ENCODE results near the gene ADORA2A. TPM values are rescaled to one million over a fixed set of nuclear protein-coding genes. Genes with fewer than 3 reads are reported as not detected.

The ADORA2A gene
- total RNA-seq, 1 experiment from 2014 or later, result 7.6 TPM

DNA sequence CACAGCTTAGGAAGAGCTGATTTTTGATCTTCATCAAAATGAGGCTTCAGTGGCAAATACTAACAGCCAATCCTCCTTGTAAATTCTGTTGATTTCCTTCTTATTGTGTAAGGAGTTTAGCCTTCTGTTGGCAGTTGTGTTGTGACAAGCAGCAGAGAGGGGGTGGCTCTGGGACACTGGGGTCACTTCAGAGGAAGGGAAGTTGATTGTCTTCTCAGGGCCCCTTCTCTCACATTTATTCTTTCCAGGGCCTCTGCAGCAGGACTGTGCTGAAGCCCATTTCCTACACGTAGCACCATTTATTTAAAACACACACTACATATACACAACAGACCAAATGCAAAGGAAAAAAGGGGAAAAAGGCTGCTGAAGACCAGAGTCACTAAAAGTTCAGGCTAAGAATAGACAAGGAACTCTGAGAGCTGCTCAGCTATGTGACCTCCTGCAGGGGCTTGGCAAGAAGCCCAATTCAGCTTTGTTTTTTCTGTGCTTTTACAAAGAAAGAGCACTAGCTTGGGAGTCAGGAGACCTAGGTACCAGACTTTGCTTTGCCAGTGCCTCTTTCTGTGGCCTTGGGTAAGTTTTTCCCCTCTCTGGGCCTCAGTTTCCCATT lies 39.4 kb downstream of the ADORA2A start:
- Mint-ChIP-seq H3K9me3 (no peaks in the 10 kb centered on the region), H3K27me3 (ENCODE audit: low read depth) (no peaks in the 10 kb centered on the region), H3K4me3 (no peak overlapping the region), H3K36me3 (no peaks in the 10 kb centered on the region), H3K27ac (no peak overlapping the region), H3K4me1 (peaks cover 13% of the 10 kb centered on the region)
- CTCF ChIA-PET, result interaction anchor here (1.0 to 2.3 kb wide), 4 partner anchors 36 to 56 kb away, joined by 3 to 9 read pairs (median 4); no protein-coding TSS in a partner anchor
- ATAC-seq, result peak; percentile 41
- TF ChIP-seq RORB (CRISPR knock-in tag; IDR thresholded peaks at IDR 0.05), result no peak
- no peak for TF ChIP-seq JUN (CRISPR knock-in tag; IDR thresholded peaks at IDR 0.05)
- no peak for TF ChIP-seq SOX15 (CRISPR knock-in tag; IDR thresholded peaks at IDR 0.05)
- TF ChIP-seq ZNF416 (CRISPR knock-in tag; IDR thresholded peaks at IDR 0.05), result no peak
- no peak for DNase-seq (ENCODE audit: low spot score)
- POLR2A ChIA-PET, result interaction anchor here (0.6 kb wide), 1 partner anchor 324 kb away, joined by 3 read pairs; no protein-coding TSS in a partner anchor

DNA sequence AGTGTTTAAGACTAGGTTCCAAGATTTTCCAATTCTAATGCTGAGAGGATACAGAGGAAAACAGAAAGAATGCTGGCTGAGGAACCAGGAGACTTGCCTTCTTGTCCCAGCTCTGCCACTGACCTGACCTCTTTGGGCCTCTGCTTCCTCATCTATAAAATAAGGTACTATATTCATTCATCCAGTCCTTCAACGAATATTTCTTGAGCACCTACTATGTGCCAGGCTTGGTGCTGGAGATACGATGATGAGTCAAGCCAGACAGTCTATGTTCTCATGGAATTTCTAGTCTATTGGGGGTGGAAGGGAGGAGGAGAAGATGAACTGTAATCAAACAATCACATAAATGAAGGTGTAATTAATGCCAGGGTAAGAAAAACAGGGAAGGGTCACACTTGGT lies 39.9 kb downstream of the ADORA2A start:
- Mint-ChIP-seq H3K9me3 (no peaks in the 10 kb centered on the region), H3K27ac (peak overlapping the region; percentile 14; the same call in 1 of the 2 replicates), H3K27me3 (ENCODE audit: low read depth) (no peaks in the 10 kb centered on the region), H3K4me3 (no peak overlapping the region), H3K36me3 (no peaks in the 10 kb centered on the region), H3K4me1 (peaks cover 13% of the 10 kb centered on the region)
- ChIA-PET CTCF (interaction anchor here (1.0 to 2.3 kb wide), 2 partner anchors 36 to 46 kb away, joined by 5 to 9 read pairs; no protein-coding TSS in a partner anchor), POLR2A (interaction anchor here (0.6 kb wide), 1 partner anchor 323 kb away, joined by 3 read pairs; no protein-coding TSS in a partner anchor)
- TF ChIP-seq, protein P1, sequence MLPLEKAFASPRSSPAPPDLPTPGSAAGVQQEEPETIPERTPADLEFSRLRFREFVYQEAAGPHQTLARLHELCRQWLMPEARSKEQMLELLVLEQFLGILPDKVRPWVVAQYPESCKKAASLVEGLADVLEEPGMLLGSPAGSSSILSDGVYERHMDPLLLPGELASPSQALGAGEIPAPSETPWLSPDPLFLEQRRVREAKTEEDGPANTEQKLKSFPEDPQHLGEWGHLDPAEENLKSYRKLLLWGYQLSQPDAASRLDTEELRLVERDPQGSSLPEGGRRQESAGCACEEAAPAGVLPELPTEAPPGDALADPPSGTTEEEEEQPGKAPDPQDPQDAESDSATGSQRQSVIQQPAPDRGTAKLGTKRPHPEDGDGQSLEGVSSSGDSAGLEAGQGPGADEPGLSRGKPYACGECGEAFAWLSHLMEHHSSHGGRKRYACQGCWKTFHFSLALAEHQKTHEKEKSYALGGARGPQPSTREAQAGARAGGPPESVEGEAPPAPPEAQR (CRISPR knock-in tag; IDR thresholded peaks at IDR 0.05), result no peak
- TF ChIP-seq NR3C1 (CRISPR knock-in tag; conservative IDR thresholded peaks at IDR 0.05; ENCODE audit: low read depth) (no peak), NFE2L1 (CRISPR knock-in tag; IDR thresholded peaks at IDR 0.05) (no peak), ZNF671 (CRISPR knock-in tag; IDR thresholded peaks at IDR 0.05) (no peak), CBFB (CRISPR knock-in tag; IDR thresholded peaks at IDR 0.05; ENCODE audit: low read depth) (no peak), ETV6 (CRISPR knock-in tag; IDR thresholded peaks at IDR 0.05) (no peak)
- TF ChIP-seq, protein P2, sequence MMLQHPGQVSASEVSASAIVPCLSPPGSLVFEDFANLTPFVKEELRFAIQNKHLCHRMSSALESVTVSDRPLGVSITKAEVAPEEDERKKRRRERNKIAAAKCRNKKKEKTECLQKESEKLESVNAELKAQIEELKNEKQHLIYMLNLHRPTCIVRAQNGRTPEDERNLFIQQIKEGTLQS (CRISPR knock-in tag; conservative IDR thresholded peaks at IDR 0.05), result no peak
- TF ChIP-seq, protein P3, sequence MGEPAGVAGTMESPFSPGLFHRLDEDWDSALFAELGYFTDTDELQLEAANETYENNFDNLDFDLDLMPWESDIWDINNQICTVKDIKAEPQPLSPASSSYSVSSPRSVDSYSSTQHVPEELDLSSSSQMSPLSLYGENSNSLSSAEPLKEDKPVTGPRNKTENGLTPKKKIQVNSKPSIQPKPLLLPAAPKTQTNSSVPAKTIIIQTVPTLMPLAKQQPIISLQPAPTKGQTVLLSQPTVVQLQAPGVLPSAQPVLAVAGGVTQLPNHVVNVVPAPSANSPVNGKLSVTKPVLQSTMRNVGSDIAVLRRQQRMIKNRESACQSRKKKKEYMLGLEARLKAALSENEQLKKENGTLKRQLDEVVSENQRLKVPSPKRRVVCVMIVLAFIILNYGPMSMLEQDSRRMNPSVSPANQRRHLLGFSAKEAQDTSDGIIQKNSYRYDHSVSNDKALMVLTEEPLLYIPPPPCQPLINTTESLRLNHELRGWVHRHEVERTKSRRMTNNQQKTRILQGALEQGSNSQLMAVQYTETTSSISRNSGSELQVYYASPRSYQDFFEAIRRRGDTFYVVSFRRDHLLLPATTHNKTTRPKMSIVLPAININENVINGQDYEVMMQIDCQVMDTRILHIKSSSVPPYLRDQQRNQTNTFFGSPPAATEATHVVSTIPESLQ (CRISPR knock-in tag; IDR thresholded peaks at IDR 0.05), result no peak
- TF ChIP-seq, protein P4, sequence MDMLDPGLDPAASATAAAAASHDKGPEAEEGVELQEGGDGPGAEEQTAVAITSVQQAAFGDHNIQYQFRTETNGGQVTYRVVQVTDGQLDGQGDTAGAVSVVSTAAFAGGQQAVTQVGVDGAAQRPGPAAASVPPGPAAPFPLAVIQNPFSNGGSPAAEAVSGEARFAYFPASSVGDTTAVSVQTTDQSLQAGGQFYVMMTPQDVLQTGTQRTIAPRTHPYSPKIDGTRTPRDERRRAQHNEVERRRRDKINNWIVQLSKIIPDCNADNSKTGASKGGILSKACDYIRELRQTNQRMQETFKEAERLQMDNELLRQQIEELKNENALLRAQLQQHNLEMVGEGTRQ (CRISPR knock-in tag; IDR thresholded peaks at IDR 0.05), result no peak
- TF ChIP-seq, protein P5, sequence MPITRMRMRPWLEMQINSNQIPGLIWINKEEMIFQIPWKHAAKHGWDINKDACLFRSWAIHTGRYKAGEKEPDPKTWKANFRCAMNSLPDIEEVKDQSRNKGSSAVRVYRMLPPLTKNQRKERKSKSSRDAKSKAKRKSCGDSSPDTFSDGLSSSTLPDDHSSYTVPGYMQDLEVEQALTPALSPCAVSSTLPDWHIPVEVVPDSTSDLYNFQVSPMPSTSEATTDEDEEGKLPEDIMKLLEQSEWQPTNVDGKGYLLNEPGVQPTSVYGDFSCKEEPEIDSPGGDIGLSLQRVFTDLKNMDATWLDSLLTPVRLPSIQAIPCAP (CRISPR knock-in tag; IDR thresholded peaks at IDR 0.05), result no peak
- ATAC-seq (no peak), DNase-seq (ENCODE audit: low spot score) (no peak)

DNA sequence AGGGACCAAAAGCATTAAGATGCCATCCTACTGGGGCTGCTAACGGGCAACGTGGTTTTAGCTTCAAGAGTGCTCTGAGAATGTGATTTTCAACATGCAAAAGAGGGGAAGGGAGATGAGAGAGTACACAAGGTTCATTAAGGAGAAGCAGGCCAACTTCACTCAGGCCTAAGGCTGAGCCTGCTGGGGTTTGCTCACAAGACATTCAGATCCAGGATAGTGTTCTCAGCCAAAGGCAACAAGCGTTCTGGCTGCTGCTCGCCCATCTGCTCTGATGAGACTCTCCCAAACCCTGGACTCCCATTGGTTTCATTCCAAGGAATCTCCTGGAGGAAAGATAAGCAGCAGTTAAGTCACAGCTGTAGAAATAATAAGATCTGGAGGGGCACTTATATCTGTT lies 44.2 kb downstream of the ADORA2A start:
- no peak for DNase-seq (ENCODE audit: low spot score)
- H3K9me3 Mint-ChIP-seq, result peaks cover 8% of the 10 kb centered on the region
- CTCF ChIA-PET, result interaction anchor here (1.0 kb wide), 1 partner anchor 50 kb away, joined by 3 read pairs; no protein-coding TSS in a partner anchor
- H3K27me3 Mint-ChIP-seq (ENCODE audit: low read depth), result no peaks in the 10 kb centered on the region
- ATAC-seq, result no peak
- POLR2A ChIA-PET, result no interaction called here
- peaks cover 3% of the 10 kb centered on the region; the same call in 1 of the 2 replicates for H3K36me3 Mint-ChIP-seq
- H3K27ac Mint-ChIP-seq, result no peak overlapping the region
- no peak overlapping the region for H3K4me3 Mint-ChIP-seq
- peaks cover 9% of the 10 kb centered on the region for H3K4me1 Mint-ChIP-seq
- TF ChIP-seq, protein P6, sequence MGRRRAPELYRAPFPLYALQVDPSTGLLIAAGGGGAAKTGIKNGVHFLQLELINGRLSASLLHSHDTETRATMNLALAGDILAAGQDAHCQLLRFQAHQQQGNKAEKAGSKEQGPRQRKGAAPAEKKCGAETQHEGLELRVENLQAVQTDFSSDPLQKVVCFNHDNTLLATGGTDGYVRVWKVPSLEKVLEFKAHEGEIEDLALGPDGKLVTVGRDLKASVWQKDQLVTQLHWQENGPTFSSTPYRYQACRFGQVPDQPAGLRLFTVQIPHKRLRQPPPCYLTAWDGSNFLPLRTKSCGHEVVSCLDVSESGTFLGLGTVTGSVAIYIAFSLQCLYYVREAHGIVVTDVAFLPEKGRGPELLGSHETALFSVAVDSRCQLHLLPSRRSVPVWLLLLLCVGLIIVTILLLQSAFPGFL (CRISPR knock-in tag; IDR thresholded peaks at IDR 0.05; ENCODE audit: borderline replicate concordance), result no peak
- TF ChIP-seq SOX15 (CRISPR knock-in tag; IDR thresholded peaks at IDR 0.05) (no peak), SP1 (CRISPR knock-in tag; conservative IDR thresholded peaks at IDR 0.05) (no peak), RORB (CRISPR knock-in tag; IDR thresholded peaks at IDR 0.05) (no peak), GABPB1 (CRISPR knock-in tag; IDR thresholded peaks at IDR 0.05) (no peak), ZNF671 (CRISPR knock-in tag; IDR thresholded peaks at IDR 0.05) (no peak), ZNF317 (CRISPR knock-in tag; IDR thresholded peaks at IDR 0.05; ENCODE audit: borderline replicate concordance, low read depth) (no peak), SMAD4 (CRISPR knock-in tag; IDR thresholded peaks at IDR 0.05) (no peak)
- TF ChIP-seq, protein P7, sequence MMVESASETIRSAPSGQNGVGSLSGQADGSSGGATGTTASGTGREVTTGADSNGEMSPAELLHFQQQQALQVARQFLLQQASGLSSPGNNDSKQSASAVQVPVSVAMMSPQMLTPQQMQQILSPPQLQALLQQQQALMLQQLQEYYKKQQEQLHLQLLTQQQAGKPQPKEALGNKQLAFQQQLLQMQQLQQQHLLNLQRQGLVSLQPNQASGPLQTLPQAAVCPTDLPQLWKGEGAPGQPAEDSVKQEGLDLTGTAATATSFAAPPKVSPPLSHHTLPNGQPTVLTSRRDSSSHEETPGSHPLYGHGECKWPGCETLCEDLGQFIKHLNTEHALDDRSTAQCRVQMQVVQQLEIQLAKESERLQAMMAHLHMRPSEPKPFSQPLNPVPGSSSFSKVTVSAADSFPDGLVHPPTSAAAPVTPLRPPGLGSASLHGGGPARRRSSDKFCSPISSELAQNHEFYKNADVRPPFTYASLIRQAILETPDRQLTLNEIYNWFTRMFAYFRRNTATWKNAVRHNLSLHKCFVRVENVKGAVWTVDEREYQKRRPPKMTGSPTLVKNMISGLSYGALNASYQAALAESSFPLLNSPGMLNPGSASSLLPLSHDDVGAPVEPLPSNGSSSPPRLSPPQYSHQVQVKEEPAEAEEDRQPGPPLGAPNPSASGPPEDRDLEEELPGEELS (CRISPR knock-in tag; IDR thresholded peaks at IDR 0.05), result no peak
- TF ChIP-seq, protein P8, sequence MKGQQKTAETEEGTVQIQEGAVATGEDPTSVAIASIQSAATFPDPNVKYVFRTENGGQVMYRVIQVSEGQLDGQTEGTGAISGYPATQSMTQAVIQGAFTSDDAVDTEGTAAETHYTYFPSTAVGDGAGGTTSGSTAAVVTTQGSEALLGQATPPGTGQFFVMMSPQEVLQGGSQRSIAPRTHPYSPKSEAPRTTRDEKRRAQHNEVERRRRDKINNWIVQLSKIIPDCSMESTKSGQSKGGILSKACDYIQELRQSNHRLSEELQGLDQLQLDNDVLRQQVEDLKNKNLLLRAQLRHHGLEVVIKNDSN (CRISPR knock-in tag; IDR thresholded peaks at IDR 0.05), result no peak
- TF ChIP-seq, protein P4 (CRISPR knock-in tag; IDR thresholded peaks at IDR 0.05), result no peak

Data from WTC11 (cell line).